Spleen (tissue), 7 donors: ENCODE measurements around the gene HNMT.

Source experiments
- POLR2AphosphoS5 ChIP-seq, 3 donors: sonication (generic); formaldehyde crosslinking; IDR thresholded peaks; one replicate each; pipeline ENCODE4 v1.5.1; 2017; ENCODE audit warnings: antibody characterized with exemption in 3 of 3
- TF ChIP-seq, protein P1 (sequence below), 11 experiments: fragments of 200-600 bp in 7 of 11; fragments of 450-650 bp in 4 of 11; sonication (generic) in 4 of 11; IDR thresholded peaks in 8 of 11; conservative IDR thresholded peaks in 3 of 11; 1 replicate in 7 of 11; 2 replicates in 4 of 11; pipeline versions ENCODE4 v1.4.0 to v1.8.0; 2016 to 2021; ENCODE audit warnings: antibody characterized with exemption in 11 of 11, inconsistent platforms in 4 of 11, mild to moderate bottlenecking in 1 of 11
- donor health status: DM: no; HTN: no; CAD: no; lungs with moderate emphysema.
- donor health status: DM: no; HTN: no; CAD: no.
- donor health status: DM: no; HTN: no; CAD: no.

DNA sequence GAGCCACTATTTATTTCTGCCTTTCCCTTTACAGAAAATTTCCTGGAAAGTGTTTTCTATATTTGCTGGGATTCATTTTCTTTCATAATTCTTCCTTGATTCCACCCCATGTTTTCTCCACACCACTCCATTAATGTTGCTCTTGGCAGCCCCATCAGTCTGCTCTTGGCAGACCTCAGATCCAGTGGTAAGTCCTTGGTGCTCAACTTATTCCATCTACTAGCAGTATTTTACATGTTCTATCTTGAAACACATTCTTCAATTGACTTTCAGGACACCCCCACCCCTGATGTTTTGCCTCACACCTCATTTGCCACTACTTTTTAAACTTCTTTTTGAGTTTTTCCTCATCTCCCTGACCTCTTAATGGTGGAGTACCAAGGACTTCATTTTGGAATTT, 65.0 kb downstream of the HNMT start:
- TF ChIP-seq, protein P1, sequence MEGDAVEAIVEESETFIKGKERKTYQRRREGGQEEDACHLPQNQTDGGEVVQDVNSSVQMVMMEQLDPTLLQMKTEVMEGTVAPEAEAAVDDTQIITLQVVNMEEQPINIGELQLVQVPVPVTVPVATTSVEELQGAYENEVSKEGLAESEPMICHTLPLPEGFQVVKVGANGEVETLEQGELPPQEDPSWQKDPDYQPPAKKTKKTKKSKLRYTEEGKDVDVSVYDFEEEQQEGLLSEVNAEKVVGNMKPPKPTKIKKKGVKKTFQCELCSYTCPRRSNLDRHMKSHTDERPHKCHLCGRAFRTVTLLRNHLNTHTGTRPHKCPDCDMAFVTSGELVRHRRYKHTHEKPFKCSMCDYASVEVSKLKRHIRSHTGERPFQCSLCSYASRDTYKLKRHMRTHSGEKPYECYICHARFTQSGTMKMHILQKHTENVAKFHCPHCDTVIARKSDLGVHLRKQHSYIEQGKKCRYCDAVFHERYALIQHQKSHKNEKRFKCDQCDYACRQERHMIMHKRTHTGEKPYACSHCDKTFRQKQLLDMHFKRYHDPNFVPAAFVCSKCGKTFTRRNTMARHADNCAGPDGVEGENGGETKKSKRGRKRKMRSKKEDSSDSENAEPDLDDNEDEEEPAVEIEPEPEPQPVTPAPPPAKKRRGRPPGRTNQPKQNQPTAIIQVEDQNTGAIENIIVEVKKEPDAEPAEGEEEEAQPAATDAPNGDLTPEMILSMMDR (IDR thresholded peaks at IDR 0.05 in 8 of 11, conservative IDR thresholded peaks at IDR 0.05 in 3 of 11), result no peak
- no peak for TF ChIP-seq POLR2AphosphoS5 (IDR thresholded peaks at IDR 0.05)
